HepG2 (cell line): ENCODE results near the gene DNAJC18.

ENCODE experiments used
- ASH2L ChIP-seq: fragments of 300-600, 200-600 bp; sonication (generic); IDR thresholded peaks from 2 replicates; pipeline ENCODE4 v1.7.0; 2017; ENCODE audit warnings: low read depth, mild to moderate bottlenecking, moderate library complexity, mixed read lengths, low read length; ENCODE audit not compliant: insufficient read length
- BHLHE40 ChIP-seq: IDR thresholded peaks from 2 replicates; pipeline ENCODE4 v1.6.1; 2011; ENCODE audit warnings: low read length, improper control_type of control experiment
- KDM1A ChIP-seq: IDR thresholded peaks from 2 replicates; pipeline ENCODE4 v1.6.1; 2016; ENCODE audit warnings: missing compliant biosample characterization
- POLR2A ChIP-seq, 2 experiments: IDR thresholded peaks; 2 replicates each; pipeline ENCODE4 v1.6.1; 2011; ENCODE audit warnings: low read depth in 2 of 2, low read length in 2 of 2, mild to moderate bottlenecking in 1 of 2, moderate library complexity in 1 of 2; ENCODE audit not compliant: insufficient read depth in 1 of 2
- PRPF4 ChIP-seq: fragments of 200-400 bp; formaldehyde crosslinking; IDR thresholded peaks from 2 replicates; pipeline ENCODE4 v1.6.1; 2016; ENCODE audit warnings: low read length, low read depth; ENCODE audit not compliant: poor library complexity, severe bottlenecking
- SAP130 ChIP-seq: IDR thresholded peaks from 2 replicates; pipeline ENCODE4 v1.6.1; 2016; ENCODE audit warnings: low read depth
- SMARCE1 ChIP-seq: fragments of 450-650 bp; IDR thresholded peaks from 2 replicates; pipeline ENCODE4 v1.6.1; 2017; ENCODE audit warnings: borderline replicate concordance
- ZNF160 ChIP-seq: sonication (generic); formaldehyde crosslinking; IDR thresholded peaks from 2 replicates; pipeline ENCODE4 v1.8.0; 2022; ENCODE audit warnings: mild to moderate bottlenecking, inconsistent platforms, missing genetic modification reagents
- TF ChIP-seq, protein P1 (sequence below): sonication (generic); formaldehyde crosslinking; IDR thresholded peaks from 2 replicates; pipeline ENCODE4 v1.5.0; 2020; ENCODE audit warnings: mild to moderate bottlenecking, missing genetic modification reagents, borderline replicate concordance
- TF ChIP-seq, protein P2 (sequence below): IDR thresholded peaks from 2 replicates; pipeline ENCODE4 v1.6.1; 2012; ENCODE audit warnings: inconsistent platforms

GRCh38 chr5:139410993-139411828 is 28.1 kb downstream of the DNAJC18 start:
- TF ChIP-seq ZNF160 (CRISPR knock-in tag) (no peak), ASH2L (no peak), POLR2A (IDR thresholded peaks at IDR 0.05; ENCODE audit: insufficient read depth in 1 of 2, low read depth in 2 of 2, low read length in 2 of 2) (no peak), PRPF4 (no peak), KDM1A (CRISPR knock-in tag) (no peak), SAP130 (no peak), BHLHE40 (no peak), SMARCE1 (no peak)
- TF ChIP-seq, protein P1, sequence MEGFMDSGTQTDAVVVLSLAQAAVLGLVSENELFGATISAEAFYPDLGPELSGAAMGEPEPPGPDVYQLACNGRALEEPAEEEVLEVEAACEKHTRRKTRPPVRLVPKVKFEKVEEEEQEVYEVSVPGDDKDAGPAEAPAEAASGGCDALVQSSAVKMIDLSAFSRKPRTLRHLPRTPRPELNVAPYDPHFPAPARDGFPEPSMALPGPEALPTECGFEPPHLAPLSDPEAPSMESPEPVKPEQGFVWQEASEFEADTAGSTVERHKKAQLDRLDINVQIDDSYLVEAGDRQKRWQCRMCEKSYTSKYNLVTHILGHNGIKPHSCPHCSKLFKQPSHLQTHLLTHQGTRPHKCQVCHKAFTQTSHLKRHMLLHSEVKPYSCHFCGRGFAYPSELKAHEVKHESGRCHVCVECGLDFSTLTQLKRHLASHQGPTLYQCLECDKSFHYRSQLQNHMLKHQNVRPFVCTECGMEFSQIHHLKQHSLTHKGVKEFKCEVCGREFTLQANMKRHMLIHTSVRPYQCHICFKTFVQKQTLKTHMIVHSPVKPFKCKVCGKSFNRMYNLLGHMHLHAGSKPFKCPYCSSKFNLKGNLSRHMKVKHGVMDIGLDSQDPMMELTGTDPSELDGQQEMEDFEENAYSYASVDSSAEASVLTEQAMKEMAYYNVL (CRISPR knock-in tag) = no peak
- TF ChIP-seq, protein P2, sequence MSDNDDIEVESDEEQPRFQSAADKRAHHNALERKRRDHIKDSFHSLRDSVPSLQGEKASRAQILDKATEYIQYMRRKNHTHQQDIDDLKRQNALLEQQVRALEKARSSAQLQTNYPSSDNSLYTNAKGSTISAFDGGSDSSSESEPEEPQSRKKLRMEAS = no peak
